ENCODE data around the gene CCDC149. TPM values are rescaled to one million over a fixed set of nuclear protein-coding genes. Genes with fewer than 3 reads are reported as not detected.

CCDC149 gene
- total RNA-seq, 1 donor, result 12.3 TPM

DNA sequence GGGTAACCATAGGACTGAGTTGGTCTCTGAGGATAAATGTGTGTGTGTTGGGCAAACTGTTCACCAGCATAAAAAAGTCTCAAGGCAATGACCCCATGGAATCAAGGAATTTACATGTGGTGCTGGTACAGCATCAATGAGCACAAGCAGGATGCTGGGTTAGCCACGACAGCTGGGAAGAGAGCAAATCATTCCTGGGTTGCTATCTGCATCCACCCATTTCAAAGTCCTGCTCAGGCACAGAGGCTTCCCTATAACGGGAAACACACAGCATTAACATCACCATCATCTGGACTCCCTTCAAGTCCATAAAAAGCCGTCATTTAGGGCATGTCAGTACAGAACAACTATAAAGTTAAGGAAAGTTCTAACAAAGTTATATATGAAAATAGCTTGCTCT, 41.6 kb downstream of the CCDC149 start:
- peaks cover 15% of the 10 kb centered on the region for H3K36me3 ChIP-seq (ENCODE audit: insufficient read depth, low read length)
- H3K9me3 ChIP-seq (ENCODE audit: low read depth, low read length), result no peaks in the 10 kb centered on the region
- H3K4me3 ChIP-seq (ENCODE audit: insufficient read depth, low read length), result no peak overlapping the region
- peaks cover 5% of the 10 kb centered on the region for H4K20me1 ChIP-seq (ENCODE audit: insufficient read depth, low read length)
- no peak for DNase-seq (ENCODE audit: insufficient read length, low spot score, missing footprints)
- TF ChIP-seq, protein P1, sequence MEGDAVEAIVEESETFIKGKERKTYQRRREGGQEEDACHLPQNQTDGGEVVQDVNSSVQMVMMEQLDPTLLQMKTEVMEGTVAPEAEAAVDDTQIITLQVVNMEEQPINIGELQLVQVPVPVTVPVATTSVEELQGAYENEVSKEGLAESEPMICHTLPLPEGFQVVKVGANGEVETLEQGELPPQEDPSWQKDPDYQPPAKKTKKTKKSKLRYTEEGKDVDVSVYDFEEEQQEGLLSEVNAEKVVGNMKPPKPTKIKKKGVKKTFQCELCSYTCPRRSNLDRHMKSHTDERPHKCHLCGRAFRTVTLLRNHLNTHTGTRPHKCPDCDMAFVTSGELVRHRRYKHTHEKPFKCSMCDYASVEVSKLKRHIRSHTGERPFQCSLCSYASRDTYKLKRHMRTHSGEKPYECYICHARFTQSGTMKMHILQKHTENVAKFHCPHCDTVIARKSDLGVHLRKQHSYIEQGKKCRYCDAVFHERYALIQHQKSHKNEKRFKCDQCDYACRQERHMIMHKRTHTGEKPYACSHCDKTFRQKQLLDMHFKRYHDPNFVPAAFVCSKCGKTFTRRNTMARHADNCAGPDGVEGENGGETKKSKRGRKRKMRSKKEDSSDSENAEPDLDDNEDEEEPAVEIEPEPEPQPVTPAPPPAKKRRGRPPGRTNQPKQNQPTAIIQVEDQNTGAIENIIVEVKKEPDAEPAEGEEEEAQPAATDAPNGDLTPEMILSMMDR (IDR thresholded peaks at IDR 0.05; ENCODE audit: extremely low read depth, low read depth, low read length), result no peak
- H3K79me2 ChIP-seq (ENCODE audit: insufficient read depth, low read length), result no peaks in the 10 kb centered on the region
- no peaks in the 10 kb centered on the region for H3K4me1 ChIP-seq (ENCODE audit: insufficient read depth, low read length)
- H3K27ac ChIP-seq (ENCODE audit: low read depth, low read length), result no peak overlapping the region
- H3K27me3 ChIP-seq (ENCODE audit: insufficient read depth, low read length), result no peaks in the 10 kb centered on the region
- no peak overlapping the region for H3K4me2 ChIP-seq (ENCODE audit: insufficient read depth, low read length)
- H2AFZ ChIP-seq (ENCODE audit: low read length), result no peak overlapping the region

GRCh38 chr4:24867766-24868296, 45.0 kb downstream of the CCDC149 start:
- peaks cover 3% of the 10 kb centered on the region for H3K9me3 ChIP-seq (ENCODE audit: low read depth, low read length)
- TF ChIP-seq, protein P1 (IDR thresholded peaks at IDR 0.05; ENCODE audit: extremely low read depth, low read depth, low read length), result no peak
- H4K20me1 ChIP-seq (ENCODE audit: insufficient read depth, low read length), result peaks cover under 1% of the 10 kb centered on the region
- H3K4me3 ChIP-seq (ENCODE audit: insufficient read depth, low read length), result no peak overlapping the region
- H2AFZ ChIP-seq (ENCODE audit: low read length), result no peak overlapping the region
- H3K4me2 ChIP-seq (ENCODE audit: insufficient read depth, low read length), result no peak overlapping the region
- H3K36me3 ChIP-seq (ENCODE audit: insufficient read depth, low read length), result peaks cover 9% of the 10 kb centered on the region
- H3K27me3 ChIP-seq (ENCODE audit: insufficient read depth, low read length), result no peaks in the 10 kb centered on the region
- no peaks in the 10 kb centered on the region for H3K79me2 ChIP-seq (ENCODE audit: insufficient read depth, low read length)
- no peaks in the 10 kb centered on the region for H3K4me1 ChIP-seq (ENCODE audit: insufficient read depth, low read length)
- no peak overlapping the region for H3K27ac ChIP-seq (ENCODE audit: low read depth, low read length)
- no peak for DNase-seq (ENCODE audit: insufficient read length, low spot score, missing footprints)

GRCh38 chr4:24867251-24867650, 45.6 kb downstream of the CCDC149 start:
- H2AFZ ChIP-seq (ENCODE audit: low read length), result no peak overlapping the region
- H4K20me1 ChIP-seq (ENCODE audit: insufficient read depth, low read length), result no peaks in the 10 kb centered on the region
- H3K27me3 ChIP-seq (ENCODE audit: insufficient read depth, low read length), result no peaks in the 10 kb centered on the region
- TF ChIP-seq, protein P1 (IDR thresholded peaks at IDR 0.05; ENCODE audit: extremely low read depth, low read depth, low read length), result no peak
- H3K4me2 ChIP-seq (ENCODE audit: insufficient read depth, low read length), result no peak overlapping the region
- DNase-seq (ENCODE audit: insufficient read length, low spot score, missing footprints), result no peak
- H3K4me1 ChIP-seq (ENCODE audit: insufficient read depth, low read length), result no peaks in the 10 kb centered on the region
- peaks cover 4% of the 10 kb centered on the region for H3K36me3 ChIP-seq (ENCODE audit: insufficient read depth, low read length)
- peaks cover 3% of the 10 kb centered on the region for H3K9me3 ChIP-seq (ENCODE audit: low read depth, low read length)
- H3K27ac ChIP-seq (ENCODE audit: low read depth, low read length), result no peak overlapping the region
- H3K4me3 ChIP-seq (ENCODE audit: insufficient read depth, low read length), result no peak overlapping the region
- H3K79me2 ChIP-seq (ENCODE audit: insufficient read depth, low read length), result no peaks in the 10 kb centered on the region

- DNase-seq (ENCODE audit: insufficient read length, low spot score, missing footprints), result no peak
- Histone ChIP-seq H3K27me3 (ENCODE audit: insufficient read depth, low read length) (no peaks in the 10 kb centered on the region), H3K79me2 (ENCODE audit: insufficient read depth, low read length) (no peaks in the 10 kb centered on the region), H3K4me2 (ENCODE audit: insufficient read depth, low read length) (no peak overlapping the region), H3K36me3 (ENCODE audit: insufficient read depth, low read length) (peaks cover 4% of the 10 kb centered on the region), H3K4me1 (ENCODE audit: insufficient read depth, low read length) (no peaks in the 10 kb centered on the region), H2AFZ (ENCODE audit: low read length) (no peak overlapping the region), H3K4me3 (ENCODE audit: insufficient read depth, low read length) (no peak overlapping the region), H3K9me3 (ENCODE audit: low read depth, low read length) (peaks cover 3% of the 10 kb centered on the region), H3K27ac (ENCODE audit: low read depth, low read length) (no peak overlapping the region), H4K20me1 (ENCODE audit: insufficient read depth, low read length) (no peaks in the 10 kb centered on the region)
- TF ChIP-seq, protein P1 (IDR thresholded peaks at IDR 0.05; ENCODE audit: extremely low read depth, low read depth, low read length), result no peak
Observed at GRCh38 chr4:24865401-24865800, 47.4 kb downstream of the CCDC149 start.

Measured in osteoblast (primary cell).